Lower leg skin (tissue), 3 donors: ENCODE measurements around the gene PCCA.

Experiments
- POLR2A ChIP-seq, 2 donors: fragments of 450-650 bp; IDR thresholded peaks; one replicate each; pipeline ENCODE4 v1.6.1; 2016 to 2017; ENCODE audit warnings: antibody characterized with exemption in 2 of 2, mild to moderate bottlenecking in 1 of 2, moderate library complexity in 1 of 2
- TF ChIP-seq, protein P1 (sequence below), 3 donors: fragments of 450-650 bp; IDR thresholded peaks; one replicate each; pipeline ENCODE4 v1.5.1; 2016; ENCODE audit warnings: antibody characterized with exemption in 3 of 3, mild to moderate bottlenecking in 3 of 3, moderate library complexity in 2 of 3

DNA sequence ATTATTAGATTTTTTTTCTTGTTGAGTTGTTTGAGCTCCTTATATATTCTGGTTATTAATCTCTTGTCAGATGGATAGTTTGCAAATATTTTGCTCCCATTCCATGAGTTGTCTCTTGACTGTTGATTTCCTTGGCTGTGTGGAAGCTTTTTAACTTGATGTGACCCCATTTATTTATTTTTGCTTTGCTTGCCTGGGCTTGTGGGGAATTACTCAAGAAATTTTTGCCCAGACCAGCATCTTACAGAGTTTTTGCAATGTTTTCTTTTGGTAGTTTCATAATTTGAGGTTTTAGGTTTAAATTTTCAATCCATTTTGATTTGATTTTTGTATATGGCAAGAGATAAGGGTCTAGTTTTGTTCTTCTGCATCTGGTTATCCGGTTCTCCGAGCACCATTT lies 124.7 kb downstream of the PCCA start:
- TF ChIP-seq POLR2A (IDR thresholded peaks at IDR 0.05): no peak
- TF ChIP-seq, protein P1, sequence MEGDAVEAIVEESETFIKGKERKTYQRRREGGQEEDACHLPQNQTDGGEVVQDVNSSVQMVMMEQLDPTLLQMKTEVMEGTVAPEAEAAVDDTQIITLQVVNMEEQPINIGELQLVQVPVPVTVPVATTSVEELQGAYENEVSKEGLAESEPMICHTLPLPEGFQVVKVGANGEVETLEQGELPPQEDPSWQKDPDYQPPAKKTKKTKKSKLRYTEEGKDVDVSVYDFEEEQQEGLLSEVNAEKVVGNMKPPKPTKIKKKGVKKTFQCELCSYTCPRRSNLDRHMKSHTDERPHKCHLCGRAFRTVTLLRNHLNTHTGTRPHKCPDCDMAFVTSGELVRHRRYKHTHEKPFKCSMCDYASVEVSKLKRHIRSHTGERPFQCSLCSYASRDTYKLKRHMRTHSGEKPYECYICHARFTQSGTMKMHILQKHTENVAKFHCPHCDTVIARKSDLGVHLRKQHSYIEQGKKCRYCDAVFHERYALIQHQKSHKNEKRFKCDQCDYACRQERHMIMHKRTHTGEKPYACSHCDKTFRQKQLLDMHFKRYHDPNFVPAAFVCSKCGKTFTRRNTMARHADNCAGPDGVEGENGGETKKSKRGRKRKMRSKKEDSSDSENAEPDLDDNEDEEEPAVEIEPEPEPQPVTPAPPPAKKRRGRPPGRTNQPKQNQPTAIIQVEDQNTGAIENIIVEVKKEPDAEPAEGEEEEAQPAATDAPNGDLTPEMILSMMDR (IDR thresholded peaks at IDR 0.05): no peak
